OCI-LY7 (cell line): ENCODE results near the gene PPP1R9A.

Source experiments
- EZH2phosphoT487 ChIP-seq: fragments of 200-600 bp; sonication (generic); IDR thresholded peaks from 2 replicates; pipeline ENCODE4 v1.6.1; 2018; ENCODE audit warnings: low read depth, borderline replicate concordance, mild to moderate bottlenecking, mixed run types, antibody characterized with exemption, low read length, moderate library complexity, mixed read lengths
- TF ChIP-seq, protein P1 (sequence below): fragments of 200-600 bp; sonication (generic); conservative IDR thresholded peaks from 2 replicates; pipeline ENCODE4 v1.5.1; 2014; ENCODE audit warnings: mild to moderate bottlenecking, antibody characterized with exemption, low read length, moderate library complexity, mixed read lengths

- TF ChIP-seq EZH2phosphoT487: no peak
- TF ChIP-seq, protein P1, sequence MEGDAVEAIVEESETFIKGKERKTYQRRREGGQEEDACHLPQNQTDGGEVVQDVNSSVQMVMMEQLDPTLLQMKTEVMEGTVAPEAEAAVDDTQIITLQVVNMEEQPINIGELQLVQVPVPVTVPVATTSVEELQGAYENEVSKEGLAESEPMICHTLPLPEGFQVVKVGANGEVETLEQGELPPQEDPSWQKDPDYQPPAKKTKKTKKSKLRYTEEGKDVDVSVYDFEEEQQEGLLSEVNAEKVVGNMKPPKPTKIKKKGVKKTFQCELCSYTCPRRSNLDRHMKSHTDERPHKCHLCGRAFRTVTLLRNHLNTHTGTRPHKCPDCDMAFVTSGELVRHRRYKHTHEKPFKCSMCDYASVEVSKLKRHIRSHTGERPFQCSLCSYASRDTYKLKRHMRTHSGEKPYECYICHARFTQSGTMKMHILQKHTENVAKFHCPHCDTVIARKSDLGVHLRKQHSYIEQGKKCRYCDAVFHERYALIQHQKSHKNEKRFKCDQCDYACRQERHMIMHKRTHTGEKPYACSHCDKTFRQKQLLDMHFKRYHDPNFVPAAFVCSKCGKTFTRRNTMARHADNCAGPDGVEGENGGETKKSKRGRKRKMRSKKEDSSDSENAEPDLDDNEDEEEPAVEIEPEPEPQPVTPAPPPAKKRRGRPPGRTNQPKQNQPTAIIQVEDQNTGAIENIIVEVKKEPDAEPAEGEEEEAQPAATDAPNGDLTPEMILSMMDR: no peak
Measured at GRCh38 chr7:95263785-95264362, 356.5 kb downstream of the PPP1R9A start.
